Upper lobe of right lung (tissue), 1 donor: ENCODE data around the gene TBC1D20. TPM values are rescaled to one million over a fixed set of nuclear protein-coding genes. Genes with fewer than 3 reads are reported as not detected.

Experiments
- ATAC-seq: fragments of 200-7000 bp; cut with Tn5 transposase; one replicate; pipeline ENCODE4 v1.9.1; 2020; ENCODE audit warnings: mild to moderate bottlenecking, moderate library complexity
- DNase-seq: peaks from one replicate; pipeline ENCODE4 v3.0.0-alpha.2; 2020
- H3K27ac ChIP-seq: fragments of 200-600 bp; one replicate; pipeline ENCODE4 v1.8.0; 2022
- H3K27me3 ChIP-seq: fragments of 200-600 bp; one replicate; pipeline ENCODE4 v1.8.0; 2022; ENCODE audit warnings: mild to moderate bottlenecking
- H3K36me3 ChIP-seq: fragments of 200-600 bp; one replicate; pipeline ENCODE4 v1.8.0; 2022
- H3K4me1 ChIP-seq: fragments of 200-600 bp; one replicate; pipeline ENCODE4 v1.8.0; 2022
- H3K4me3 ChIP-seq: fragments of 200-600 bp; one replicate; pipeline ENCODE4 v1.8.0; 2022; ENCODE audit warnings: mild to moderate bottlenecking
- H3K9me3 ChIP-seq: fragments of 200-600 bp; one replicate; pipeline ENCODE4 v1.8.0; 2022
- CTCF ChIP-seq: fragments of 200-600 bp; IDR thresholded peaks from one replicate; pipeline ENCODE4 v1.8.0; 2022; ENCODE audit warnings: antibody characterized with exemption
- intact Hi-C: fragments of 100-400 bp; cut with DNase I; formaldehyde crosslinking; loops from one replicate; pipeline ENCODE4 v1.11.0; 2022
- total RNA-seq: library from RNA; stranded (reverse); fragmentation: NEBNext Ultra II Directional; extraction: Animal tissue kit (Norgen Biotek cat#: 25700); gene quantifications from one replicate; pipeline ENCODE4 v1.2.1, GENCODE V29; 2021
- donor health status: DM: no; HTN: yes; CAD: no; lungs with severe emphysema.

Gene TBC1D20
- total RNA-seq, 1 donor from 2014 or later, result 38.4 TPM

- Histone ChIP-seq H3K27me3 (no peaks in the 10 kb centered on the region), H3K4me1 (no peaks in the 10 kb centered on the region), H3K4me3 (no peak overlapping the region), H3K9me3 (no peaks in the 10 kb centered on the region), H3K27ac (no peak overlapping the region), H3K36me3 (peaks cover 9% of the 10 kb centered on the region)
- ATAC-seq (no peak), DNase-seq (no peak)
- TF ChIP-seq CTCF, result no peak
- intact Hi-C loops, result no loop called here
Measured at GRCh38 chr20:401682-402495, 60.4 kb downstream of the TBC1D20 start.

GRCh38 chr20:400454-401275 is 61.7 kb downstream of the TBC1D20 start:
- no peaks in the 10 kb centered on the region for H3K4me1 ChIP-seq
- intact Hi-C loops, result no loop called here
- H3K9me3 ChIP-seq, result no peaks in the 10 kb centered on the region
- DNase-seq (no peak), ATAC-seq (peak; percentile 51)
- peaks cover 21% of the 10 kb centered on the region for H3K36me3 ChIP-seq
- no peak for TF ChIP-seq CTCF
- H3K4me3 ChIP-seq, result no peak overlapping the region
- H3K27me3 ChIP-seq, result no peaks in the 10 kb centered on the region
- no peak overlapping the region for H3K27ac ChIP-seq

GRCh38 chr20:400128-400453 is 62.2 kb downstream of the TBC1D20 start:
- Histone ChIP-seq H3K27ac (no peak overlapping the region), H3K27me3 (no peaks in the 10 kb centered on the region), H3K4me3 (no peak overlapping the region), H3K9me3 (no peaks in the 10 kb centered on the region), H3K4me1 (no peaks in the 10 kb centered on the region), H3K36me3 (peaks cover 27% of the 10 kb centered on the region)
- no peak for TF ChIP-seq CTCF
- DNase-seq, result no peak
- intact Hi-C loops, result no loop called here
- ATAC-seq, result no peak

- intact Hi-C loops, result no loop called here
- Histone ChIP-seq H3K36me3 (peaks cover 34% of the 10 kb centered on the region), H3K27ac (no peak overlapping the region), H3K4me1 (no peaks in the 10 kb centered on the region), H3K9me3 (no peaks in the 10 kb centered on the region), H3K27me3 (no peaks in the 10 kb centered on the region), H3K4me3 (no peak overlapping the region)
- no peak for ATAC-seq
- no peak for TF ChIP-seq CTCF
- DNase-seq, result no peak
Measured at GRCh38 chr20:399182-399707, 63.1 kb downstream of the TBC1D20 start.

- Histone ChIP-seq H3K36me3 (peaks cover 50% of the 10 kb centered on the region), H3K4me3 (no peak overlapping the region), H3K27me3 (no peaks in the 10 kb centered on the region), H3K27ac (no peak overlapping the region), H3K4me1 (no peaks in the 10 kb centered on the region), H3K9me3 (no peaks in the 10 kb centered on the region)
- intact Hi-C loops, result no loop called here
- no peak for ATAC-seq
- no peak for TF ChIP-seq CTCF
- DNase-seq, result no peak
Measured at GRCh38 chr20:397432-398237, 64.7 kb downstream of the TBC1D20 start.
